GM23338 (cell line): ENCODE results near the gene STK33. TPM values are rescaled to one million over a fixed set of nuclear protein-coding genes. Genes with fewer than 3 reads are reported as not detected.

ENCODE experiments used
- ATAC-seq: fragments of 200-7000 bp; cut with Tn5 transposase; 3 replicates; pipeline ENCODE4 v1.9.1; 2020
- DNase-seq: peaks from one replicate; pipeline ENCODE4 v3.0.0-alpha.2; 2015; ENCODE audit warnings: low spot score
- H2AFZ ChIP-seq: fragments of 200-600 bp; sonication (generic); 2 replicates; pipeline ENCODE4 v1.8.0; 2016; ENCODE audit warnings: antibody characterized with exemption, mild to moderate bottlenecking, moderate library complexity
- H3F3A ChIP-seq: fragments of 200-600 bp; sonication (generic); replicated peaks from 2 replicates; pipeline ENCODE4 v1.8.0; 2017; ENCODE audit warnings: antibody characterized with exemption, mixed run types, low read depth
- H3K27ac ChIP-seq: fragments of 200-600 bp; sonication (generic); 2 replicates; pipeline ENCODE4 v1.6.1; 2016; ENCODE audit warnings: low read depth
- H3K27me3 ChIP-seq: fragments of 200-600 bp; sonication (generic); 2 replicates; pipeline ENCODE4 v1.8.0; 2016; ENCODE audit warnings: mild to moderate bottlenecking, mixed run types, moderate library complexity; ENCODE audit not compliant: insufficient read depth
- H3K36me3 ChIP-seq: fragments of 200-600 bp; sonication (generic); 2 replicates; pipeline ENCODE4 v1.8.0; 2016; ENCODE audit warnings: mild to moderate bottlenecking; ENCODE audit not compliant: insufficient read depth
- H3K4me1 ChIP-seq: fragments of 200-600 bp; sonication (generic); 2 replicates; pipeline ENCODE4 v1.8.0; 2016; ENCODE audit warnings: mild to moderate bottlenecking, moderate library complexity; ENCODE audit not compliant: insufficient read depth
- H3K4me2 ChIP-seq: fragments of 200-600 bp; sonication (generic); 2 replicates; pipeline ENCODE4 v1.7.1; 2017; ENCODE audit warnings: mixed run types
- H3K4me3 ChIP-seq: fragments of 200-600 bp; sonication (generic); 2 replicates; pipeline ENCODE4 v1.6.1; 2016; ENCODE audit warnings: mixed run types
- H3K79me2 ChIP-seq: fragments of 200-600 bp; sonication (generic); replicated peaks from 2 replicates; pipeline ENCODE4 v1.8.0; 2017; ENCODE audit warnings: mild to moderate bottlenecking; ENCODE audit not compliant: insufficient read depth
- H3K9me2 ChIP-seq: fragments of 200-600 bp; sonication (generic); 2 replicates; pipeline ENCODE4 v1.8.0; 2017; ENCODE audit not compliant: insufficient read depth
- H4K20me1 ChIP-seq: fragments of 200-600 bp; sonication (generic); replicated peaks from 2 replicates; pipeline ENCODE4 v1.8.0; 2017; ENCODE audit warnings: mild to moderate bottlenecking; ENCODE audit not compliant: insufficient read depth
- H3K27ac Mint-ChIP-seq: 2 replicates; pipeline ENCODE4 v1.8.0; 2020; ENCODE audit warnings: inconsistent platforms, mild to moderate bottlenecking, moderate library complexity, mixed read lengths
- H3K27me3 Mint-ChIP-seq: 3 replicates; pipeline ENCODE4 v1.8.0; 2022; ENCODE audit warnings: low read depth, mild to moderate bottlenecking, moderate library complexity, mixed read lengths, inconsistent platforms; ENCODE audit not compliant: insufficient read depth, poor library complexity
- H3K36me3 Mint-ChIP-seq: 3 replicates; pipeline ENCODE4 v1.8.0; 2021; ENCODE audit warnings: low read depth, mild to moderate bottlenecking, inconsistent platforms, moderate library complexity, mixed read lengths
- H3K4me1 Mint-ChIP-seq: 3 replicates; pipeline ENCODE4 v1.8.0; 2020; ENCODE audit warnings: mild to moderate bottlenecking, inconsistent platforms, mixed read lengths
- H3K4me3 Mint-ChIP-seq: 3 replicates; pipeline ENCODE4 v1.8.0; 2021; ENCODE audit warnings: moderate library complexity, mild to moderate bottlenecking, inconsistent platforms, mixed read lengths
- H3K9me3 Mint-ChIP-seq: 3 replicates; pipeline ENCODE4 v1.8.0; 2020; ENCODE audit warnings: moderate library complexity, mild to moderate bottlenecking, inconsistent platforms, mixed read lengths
- CREB1 ChIP-seq: fragments of 250-450 bp; sonication (Bioruptor Pico); IDR thresholded peaks from 2 replicates; pipeline ENCODE4 v1.5.0; 2020; ENCODE audit warnings: low read depth, mild to moderate bottlenecking, moderate library complexity
- EZH2 ChIP-seq: fragments of 200-600 bp; sonication (generic); IDR thresholded peaks from one replicate; pipeline ENCODE4 v1.8.0; 2017; ENCODE audit warnings: antibody characterized with exemption, mild to moderate bottlenecking, low read depth; ENCODE audit not compliant: unreplicated experiment
- EZH2phosphoT487 ChIP-seq: fragments of 200-600 bp; sonication (generic); IDR thresholded peaks from one replicate; pipeline ENCODE4 v1.8.1; 2018; ENCODE audit warnings: antibody characterized with exemption; ENCODE audit not compliant: unreplicated experiment
- JUNB ChIP-seq: IDR thresholded peaks from one replicate; pipeline ENCODE4 v1.6.1; 2016; ENCODE audit warnings: antibody characterized with exemption; ENCODE audit not compliant: unreplicated experiment
- NANOG ChIP-seq: IDR thresholded peaks from 2 replicates; pipeline ENCODE4 v1.6.1; 2016; ENCODE audit warnings: antibody characterized with exemption, borderline replicate concordance
- POLR2AphosphoS5 ChIP-seq: IDR thresholded peaks from 2 replicates; pipeline ENCODE4 v1.6.1; 2016; ENCODE audit warnings: antibody characterized with exemption, low read depth
- STAT1 ChIP-seq: IDR thresholded peaks from one replicate; pipeline ENCODE4 v1.6.1; 2016; ENCODE audit warnings: antibody characterized with exemption; ENCODE audit not compliant: unreplicated experiment
- ZNF114 ChIP-seq: fragments of 250-450 bp; sonication (Bioruptor Pico); IDR thresholded peaks from 2 replicates; pipeline ENCODE4 v1.5.0; 2020; ENCODE audit warnings: mild to moderate bottlenecking, moderate library complexity
- ZNF331 ChIP-seq: fragments of 250-450 bp; sonication (Bioruptor Pico); IDR thresholded peaks from 2 replicates; pipeline ENCODE4 v1.5.0; 2020; ENCODE audit warnings: low read depth, mild to moderate bottlenecking, moderate library complexity
- polyA plus RNA-seq: library from polyadenylated mRNA; unstranded; fragments of >200 nt; fragmentation: Nextera tagmentation; extraction: Ambion mirVana; gene quantifications from 2 replicates; pipeline ENCODE4 v1.2.1, GENCODE V29; 2016
- total RNA-seq: library from RNA; depleted of rRNA; stranded (reverse); fragments of >200 nt; shearing (Covaris generic); gene quantifications from 2 replicates; pipeline ENCODE4 v1.2.3, GENCODE V29; 2014
- TF ChIP-seq, protein P1 (sequence below): IDR thresholded peaks from 2 replicates; pipeline ENCODE4 v1.6.1; 2016; ENCODE audit warnings: antibody characterized with exemption
- TF ChIP-seq, protein P2 (sequence below): fragments of 250-450 bp; sonication (Bioruptor Pico); IDR thresholded peaks from 2 replicates; pipeline ENCODE4 v1.5.0; 2020; ENCODE audit warnings: mild to moderate bottlenecking, moderate library complexity
- TF ChIP-seq, protein P3 (sequence below), 2 experiments: fragments of 200-600 bp in 1 of 2; sonication (generic) in 1 of 2; conservative IDR thresholded peaks; 2 replicates each; pipeline versions ENCODE4 v1.5.1 to v1.6.1; 2016 to 2017; ENCODE audit warnings: antibody characterized with exemption in 2 of 2, low read depth in 2 of 2, mild to moderate bottlenecking in 2 of 2, moderate library complexity in 1 of 2
- TF ChIP-seq, protein P4 (sequence below): IDR thresholded peaks from one replicate; pipeline ENCODE4 v1.6.1; 2018; ENCODE audit warnings: antibody characterized with exemption; ENCODE audit not compliant: unreplicated experiment

The STK33 gene
- total and polyA plus RNA-seq, 2 experiments from 2014 or later, result 17.2 to 18.2 TPM

DNA sequence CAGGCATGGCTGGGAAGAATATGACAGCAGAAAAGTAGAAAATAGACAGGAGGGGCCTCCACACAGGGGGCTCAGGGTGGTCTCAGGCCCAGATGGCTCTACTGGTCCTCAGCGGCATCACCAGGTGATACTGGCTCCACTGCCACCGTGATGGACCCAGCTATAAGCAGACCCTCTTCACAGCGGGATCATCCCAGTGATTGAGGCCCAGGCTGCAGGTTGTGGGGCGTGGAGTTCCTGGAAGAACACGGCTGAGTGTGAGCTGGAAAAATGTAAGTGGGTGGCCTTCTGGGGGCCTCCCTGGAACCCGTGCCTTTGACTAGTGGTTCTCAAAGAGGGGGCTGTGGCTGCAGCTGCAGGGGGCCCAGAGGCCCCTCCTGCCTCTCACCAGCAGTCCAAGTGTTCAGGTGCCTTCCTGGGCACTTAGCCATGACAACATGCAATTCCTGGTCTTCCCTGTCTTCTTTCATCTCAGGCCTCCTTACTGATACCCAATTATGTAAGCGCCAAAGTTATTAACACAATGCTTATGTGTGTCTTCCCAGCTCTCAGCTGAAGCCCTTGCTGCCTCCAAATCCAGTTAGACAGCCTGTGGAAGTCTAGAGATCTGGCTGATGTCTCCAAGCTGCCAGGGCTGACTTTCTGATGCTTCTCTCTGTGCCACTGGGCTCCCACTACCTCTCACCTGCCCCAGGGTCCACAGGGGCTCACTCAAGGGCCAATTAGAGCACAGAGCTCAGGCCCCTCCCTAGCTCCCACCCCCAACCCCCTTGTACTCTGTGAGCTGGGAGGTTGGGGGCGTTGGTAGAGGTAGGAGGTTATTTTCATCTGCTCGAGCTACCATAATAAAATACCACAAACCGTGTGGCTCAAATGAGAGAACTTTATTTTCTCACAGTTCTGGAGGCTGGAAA lies 220.3 kb downstream of the STK33 start:
- H3K36me3 Mint-ChIP-seq, result no peaks in the 10 kb centered on the region; the same call in 2 of the 3 replicates
- H3K9me2 ChIP-seq, result no peaks in the 10 kb centered on the region
- no peak overlapping the region for H3K27ac ChIP-seq
- H3K27ac Mint-ChIP-seq, result 0 out of 2 replicates have a peak overlapping the region, but pooled peaks have one; percentile 63
- no peak for DNase-seq
- no peaks in the 10 kb centered on the region for H3K36me3 ChIP-seq
- no peaks in the 10 kb centered on the region for H3K79me2 ChIP-seq
- H3F3A ChIP-seq, result no peaks in the 10 kb centered on the region
- H3K27me3 Mint-ChIP-seq, result no peaks in the 10 kb centered on the region
- TF ChIP-seq EZH2phosphoT487, result no peak
- no peak for TF ChIP-seq NANOG
- TF ChIP-seq EZH2, result no peak
- no peak for TF ChIP-seq POLR2AphosphoS5
- no peak for TF ChIP-seq CREB1
- TF ChIP-seq, protein P1, sequence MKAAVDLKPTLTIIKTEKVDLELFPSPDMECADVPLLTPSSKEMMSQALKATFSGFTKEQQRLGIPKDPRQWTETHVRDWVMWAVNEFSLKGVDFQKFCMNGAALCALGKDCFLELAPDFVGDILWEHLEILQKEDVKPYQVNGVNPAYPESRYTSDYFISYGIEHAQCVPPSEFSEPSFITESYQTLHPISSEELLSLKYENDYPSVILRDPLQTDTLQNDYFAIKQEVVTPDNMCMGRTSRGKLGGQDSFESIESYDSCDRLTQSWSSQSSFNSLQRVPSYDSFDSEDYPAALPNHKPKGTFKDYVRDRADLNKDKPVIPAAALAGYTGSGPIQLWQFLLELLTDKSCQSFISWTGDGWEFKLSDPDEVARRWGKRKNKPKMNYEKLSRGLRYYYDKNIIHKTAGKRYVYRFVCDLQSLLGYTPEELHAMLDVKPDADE, result no peak
- TF ChIP-seq ZNF331 (CRISPR knock-in tag), result no peak
- no peak for TF ChIP-seq STAT1
- TF ChIP-seq, protein P2, sequence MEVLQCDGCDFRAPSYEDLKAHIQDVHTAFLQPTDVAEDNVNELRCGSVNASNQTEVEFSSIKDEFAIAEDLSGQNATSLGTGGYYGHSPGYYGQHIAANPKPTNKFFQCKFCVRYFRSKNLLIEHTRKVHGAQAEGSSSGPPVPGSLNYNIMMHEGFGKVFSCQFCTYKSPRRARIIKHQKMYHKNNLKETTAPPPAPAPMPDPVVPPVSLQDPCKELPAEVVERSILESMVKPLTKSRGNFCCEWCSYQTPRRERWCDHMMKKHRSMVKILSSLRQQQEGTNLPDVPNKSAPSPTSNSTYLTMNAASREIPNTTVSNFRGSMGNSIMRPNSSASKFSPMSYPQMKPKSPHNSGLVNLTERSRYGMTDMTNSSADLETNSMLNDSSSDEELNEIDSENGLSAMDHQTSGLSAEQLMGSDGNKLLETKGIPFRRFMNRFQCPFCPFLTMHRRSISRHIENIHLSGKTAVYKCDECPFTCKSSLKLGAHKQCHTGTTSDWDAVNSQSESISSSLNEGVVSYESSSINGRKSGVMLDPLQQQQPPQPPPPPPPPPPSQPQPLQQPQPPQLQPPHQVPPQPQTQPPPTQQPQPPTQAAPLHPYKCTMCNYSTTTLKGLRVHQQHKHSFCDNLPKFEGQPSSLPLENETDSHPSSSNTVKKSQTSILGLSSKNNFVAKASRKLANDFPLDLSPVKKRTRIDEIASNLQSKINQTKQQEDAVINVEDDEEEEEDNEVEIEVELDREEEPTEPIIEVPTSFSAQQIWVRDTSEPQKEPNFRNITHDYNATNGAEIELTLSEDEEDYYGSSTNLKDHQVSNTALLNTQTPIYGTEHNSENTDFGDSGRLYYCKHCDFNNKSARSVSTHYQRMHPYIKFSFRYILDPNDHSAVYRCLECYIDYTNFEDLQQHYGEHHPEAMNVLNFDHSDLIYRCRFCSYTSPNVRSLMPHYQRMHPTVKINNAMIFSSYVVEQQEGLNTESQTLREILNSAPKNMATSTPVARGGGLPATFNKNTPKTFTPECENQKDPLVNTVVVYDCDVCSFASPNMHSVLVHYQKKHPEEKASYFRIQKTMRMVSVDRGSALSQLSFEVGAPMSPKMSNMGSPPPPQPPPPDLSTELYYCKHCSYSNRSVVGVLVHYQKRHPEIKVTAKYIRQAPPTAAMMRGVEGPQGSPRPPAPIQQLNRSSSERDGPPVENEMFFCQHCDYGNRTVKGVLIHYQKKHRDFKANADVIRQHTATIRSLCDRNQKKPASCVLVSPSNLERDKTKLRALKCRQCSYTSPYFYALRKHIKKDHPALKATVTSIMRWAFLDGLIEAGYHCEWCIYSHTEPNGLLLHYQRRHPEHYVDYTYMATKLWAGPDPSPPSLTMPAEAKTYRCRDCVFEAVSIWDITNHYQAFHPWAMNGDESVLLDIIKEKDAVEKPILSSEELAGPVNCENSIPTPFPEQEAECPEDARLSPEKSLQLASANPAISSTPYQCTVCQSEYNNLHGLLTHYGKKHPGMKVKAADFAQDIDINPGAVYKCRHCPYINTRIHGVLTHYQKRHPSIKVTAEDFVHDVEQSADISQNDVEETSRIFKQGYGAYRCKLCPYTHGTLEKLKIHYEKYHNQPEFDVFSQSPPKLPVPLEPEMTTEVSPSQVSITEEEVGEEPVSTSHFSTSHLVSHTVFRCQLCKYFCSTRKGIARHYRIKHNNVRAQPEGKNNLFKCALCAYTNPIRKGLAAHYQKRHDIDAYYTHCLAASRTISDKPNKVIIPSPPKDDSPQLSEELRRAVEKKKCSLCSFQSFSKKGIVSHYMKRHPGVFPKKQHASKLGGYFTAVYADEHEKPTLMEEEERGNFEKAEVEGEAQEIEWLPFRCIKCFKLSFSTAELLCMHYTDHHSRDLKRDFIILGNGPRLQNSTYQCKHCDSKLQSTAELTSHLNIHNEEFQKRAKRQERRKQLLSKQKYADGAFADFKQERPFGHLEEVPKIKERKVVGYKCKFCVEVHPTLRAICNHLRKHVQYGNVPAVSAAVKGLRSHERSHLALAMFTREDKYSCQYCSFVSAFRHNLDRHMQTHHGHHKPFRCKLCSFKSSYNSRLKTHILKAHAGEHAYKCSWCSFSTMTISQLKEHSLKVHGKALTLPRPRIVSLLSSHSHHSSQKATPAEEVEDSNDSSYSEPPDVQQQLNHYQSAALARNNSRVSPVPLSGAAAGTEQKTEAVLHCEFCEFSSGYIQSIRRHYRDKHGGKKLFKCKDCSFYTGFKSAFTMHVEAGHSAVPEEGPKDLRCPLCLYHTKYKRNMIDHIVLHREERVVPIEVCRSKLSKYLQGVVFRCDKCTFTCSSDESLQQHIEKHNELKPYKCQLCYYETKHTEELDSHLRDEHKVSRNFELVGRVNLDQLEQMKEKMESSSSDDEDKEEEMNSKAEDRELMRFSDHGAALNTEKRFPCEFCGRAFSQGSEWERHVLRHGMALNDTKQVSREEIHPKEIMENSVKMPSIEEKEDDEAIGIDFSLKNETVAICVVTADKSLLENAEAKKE (CRISPR knock-in tag), result no peak
- TF ChIP-seq, protein P3, sequence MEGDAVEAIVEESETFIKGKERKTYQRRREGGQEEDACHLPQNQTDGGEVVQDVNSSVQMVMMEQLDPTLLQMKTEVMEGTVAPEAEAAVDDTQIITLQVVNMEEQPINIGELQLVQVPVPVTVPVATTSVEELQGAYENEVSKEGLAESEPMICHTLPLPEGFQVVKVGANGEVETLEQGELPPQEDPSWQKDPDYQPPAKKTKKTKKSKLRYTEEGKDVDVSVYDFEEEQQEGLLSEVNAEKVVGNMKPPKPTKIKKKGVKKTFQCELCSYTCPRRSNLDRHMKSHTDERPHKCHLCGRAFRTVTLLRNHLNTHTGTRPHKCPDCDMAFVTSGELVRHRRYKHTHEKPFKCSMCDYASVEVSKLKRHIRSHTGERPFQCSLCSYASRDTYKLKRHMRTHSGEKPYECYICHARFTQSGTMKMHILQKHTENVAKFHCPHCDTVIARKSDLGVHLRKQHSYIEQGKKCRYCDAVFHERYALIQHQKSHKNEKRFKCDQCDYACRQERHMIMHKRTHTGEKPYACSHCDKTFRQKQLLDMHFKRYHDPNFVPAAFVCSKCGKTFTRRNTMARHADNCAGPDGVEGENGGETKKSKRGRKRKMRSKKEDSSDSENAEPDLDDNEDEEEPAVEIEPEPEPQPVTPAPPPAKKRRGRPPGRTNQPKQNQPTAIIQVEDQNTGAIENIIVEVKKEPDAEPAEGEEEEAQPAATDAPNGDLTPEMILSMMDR (conservative IDR thresholded peaks at IDR 0.05; ENCODE audit: low read depth in 2 of 2), result no peak
- TF ChIP-seq, protein P4, sequence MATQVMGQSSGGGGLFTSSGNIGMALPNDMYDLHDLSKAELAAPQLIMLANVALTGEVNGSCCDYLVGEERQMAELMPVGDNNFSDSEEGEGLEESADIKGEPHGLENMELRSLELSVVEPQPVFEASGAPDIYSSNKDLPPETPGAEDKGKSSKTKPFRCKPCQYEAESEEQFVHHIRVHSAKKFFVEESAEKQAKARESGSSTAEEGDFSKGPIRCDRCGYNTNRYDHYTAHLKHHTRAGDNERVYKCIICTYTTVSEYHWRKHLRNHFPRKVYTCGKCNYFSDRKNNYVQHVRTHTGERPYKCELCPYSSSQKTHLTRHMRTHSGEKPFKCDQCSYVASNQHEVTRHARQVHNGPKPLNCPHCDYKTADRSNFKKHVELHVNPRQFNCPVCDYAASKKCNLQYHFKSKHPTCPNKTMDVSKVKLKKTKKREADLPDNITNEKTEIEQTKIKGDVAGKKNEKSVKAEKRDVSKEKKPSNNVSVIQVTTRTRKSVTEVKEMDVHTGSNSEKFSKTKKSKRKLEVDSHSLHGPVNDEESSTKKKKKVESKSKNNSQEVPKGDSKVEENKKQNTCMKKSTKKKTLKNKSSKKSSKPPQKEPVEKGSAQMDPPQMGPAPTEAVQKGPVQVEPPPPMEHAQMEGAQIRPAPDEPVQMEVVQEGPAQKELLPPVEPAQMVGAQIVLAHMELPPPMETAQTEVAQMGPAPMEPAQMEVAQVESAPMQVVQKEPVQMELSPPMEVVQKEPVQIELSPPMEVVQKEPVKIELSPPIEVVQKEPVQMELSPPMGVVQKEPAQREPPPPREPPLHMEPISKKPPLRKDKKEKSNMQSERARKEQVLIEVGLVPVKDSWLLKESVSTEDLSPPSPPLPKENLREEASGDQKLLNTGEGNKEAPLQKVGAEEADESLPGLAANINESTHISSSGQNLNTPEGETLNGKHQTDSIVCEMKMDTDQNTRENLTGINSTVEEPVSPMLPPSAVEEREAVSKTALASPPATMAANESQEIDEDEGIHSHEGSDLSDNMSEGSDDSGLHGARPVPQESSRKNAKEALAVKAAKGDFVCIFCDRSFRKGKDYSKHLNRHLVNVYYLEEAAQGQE, result no peak
- no peak for TF ChIP-seq ZNF114
- TF ChIP-seq JUNB, result no peak
- H3K4me3 ChIP-seq, result no peak overlapping the region
- peak; percentile 72 for ATAC-seq
- H3K27me3 ChIP-seq, result no peaks in the 10 kb centered on the region
- H3K4me2 ChIP-seq, result no peak overlapping the region
- peaks cover 14% of the 10 kb centered on the region for H3K4me1 Mint-ChIP-seq
- H2AFZ ChIP-seq, result no peak overlapping the region
- no peaks in the 10 kb centered on the region for H3K4me1 ChIP-seq
- H4K20me1 ChIP-seq, result no peaks in the 10 kb centered on the region
- H3K9me3 Mint-ChIP-seq, result no peaks in the 10 kb centered on the region; the same call in 2 of the 3 replicates
- no peak overlapping the region for H3K4me3 Mint-ChIP-seq
